Measurements from ENCODE around the gene SH2D6. TPM values are rescaled to one million over a fixed set of nuclear protein-coding genes. Genes with fewer than 3 reads are reported as not detected.
A peak's percentile ranks its signal among the peaks of the same experiment; 100 is the strongest.

The SH2D6 gene
- total and polyA plus RNA-seq, 2 donors (not counting 1 experiment from before 2014, with no cell fraction given), result 0.27 to 1.6 TPM

- Histone ChIP-seq H3K9ac (ENCODE audit: low read length) (peak overlapping the region; percentile 73), H3K27ac (ENCODE audit: low read length in 2 of 2) (peak overlapping the region; percentile 84 to 85), H3K27me3 (replicated peaks in 1 of 4; ENCODE audit: control extremely low read depth in 1 of 4, control insufficient read depth in 3 of 4, insufficient read depth in 4 of 4, low read length in 3 of 4) (no peaks in the 10 kb centered on the region), H3K4me1 (ENCODE audit: control insufficient read depth in 2 of 2, insufficient read depth in 2 of 2, low read length in 2 of 2) (peaks cover 29 to 38% of the 10 kb centered on the region in 2 donors), H3K36me3 (replicated peaks in 1 of 2; ENCODE audit: control extremely low read depth in 1 of 2, control insufficient read depth in 1 of 2, extremely low read depth in 1 of 2, insufficient read depth in 2 of 2, low read length in 1 of 2) (no peaks in the 10 kb centered on the region), H3K4me2 (replicated peaks; ENCODE audit: low read depth, low read length, poor library complexity, severe bottlenecking) (peak overlapping the region; percentile 95), H3K79me2 (ENCODE audit: control insufficient read depth, insufficient read depth, low read length) (peaks cover 16% of the 10 kb centered on the region), H3K4me3 (ENCODE audit: control extremely low read depth in 1 of 5, extremely low read depth in 1 of 5, insufficient read depth in 1 of 5, low read depth in 2 of 5, low read length in 4 of 5) (peak overlapping the region; percentile 75 to 95 (median 88)), H4K20me1 (ENCODE audit: control insufficient read depth, insufficient read depth, low read length, poor library complexity, severe bottlenecking) (no peaks in the 10 kb centered on the region), H3K9me3 (ENCODE audit: control extremely low read depth in 1 of 3, control insufficient read depth in 2 of 3, insufficient read depth in 1 of 3, low read length in 2 of 3) (no peaks in the 10 kb centered on the region), H2AFZ (ENCODE audit: insufficient read depth, low read depth, low read length, poor library complexity, severe bottlenecking) (peak overlapping the region; percentile 93)
- no peak for ATAC-seq (ENCODE audit: low read depth)
- peaks cover 37% of the 10 kb centered on the region for H3K4me1 Mint-ChIP-seq
- DNase-seq, result no peak
- CTCF ChIA-PET, result interaction anchor here (0.6 to 8.7 kb wide), 19 partner anchors 10 to 289 kb away, joined by 3 to 299 read pairs (median 6); partner anchors contain the start of genes CAPG, GGCX, MAT2A and TGOLN2
- peak overlapping the region; percentile 100 for H3K4me3 Mint-ChIP-seq
- TF ChIP-seq CTCF (IDR thresholded peaks at IDR 0.05), result no peak
- TF ChIP-seq EZH2 (IDR thresholded peaks at IDR 0.05; ENCODE audit: borderline replicate concordance, insufficient read depth, low read depth, low read length, poor library complexity, severe bottlenecking), result no peak
- no peaks in the 10 kb centered on the region for H3K27me3 Mint-ChIP-seq
- WGBS (ENCODE audit: insufficient coverage), result 87% methylated on average over 10 of the region's 17 CpGs
- H3K27ac Mint-ChIP-seq, result peak overlapping the region; percentile 100
- POLR2A ChIA-PET, result interaction anchor here (0.7 to 5.1 kb wide), 14 partner anchors 9 to 193 kb away, joined by 3 to 27 read pairs (median 8); partner anchors contain the start of genes C2orf68, CAPG, ELMOD3 and GGCX
- H3K9me3 Mint-ChIP-seq (ENCODE audit: insufficient read depth), result no peaks in the 10 kb centered on the region
- intact Hi-C loops (cut with micrococcal nuclease), result no loop called here
These were observed 628 bp downstream of the SH2D6 start for GRCh38 chr2:85419009-85419675.

All from B cell (primary cell).